ENCODE measurements around the gene TNFRSF11A. TPM values are rescaled to one million over a fixed set of nuclear protein-coding genes. Genes with fewer than 3 reads are reported as not detected.

The TNFRSF11A gene
- total RNA-seq, 2 donors from 2014 or later = 13.7 to 35.6 TPM

GRCh38 chr18:62400916-62401315, 75.8 kb downstream of the TNFRSF11A start:
- no peak overlapping the region for H3K27ac Mint-ChIP-seq
- Histone ChIP-seq H3K4me3 (ENCODE audit: low read length) (no peak overlapping the region), H3K4me1 (ENCODE audit: control insufficient read depth, insufficient read depth, low read length) (no peaks in the 10 kb centered on the region), H3K27me3 (ENCODE audit: control insufficient read depth, insufficient read depth, low read length, poor library complexity, severe bottlenecking) (no peaks in the 10 kb centered on the region), H3K9ac (ENCODE audit: extremely low read depth, low read length, poor library complexity, severe bottlenecking) (no peak overlapping the region), H3K27ac (ENCODE audit: low read depth, low read length) (no peak overlapping the region), H3K9me3 (ENCODE audit: control insufficient read depth, low read length) (peaks cover 7% of the 10 kb centered on the region), H3K36me3 (ENCODE audit: control insufficient read depth, insufficient read depth, low read length) (no peaks in the 10 kb centered on the region)
- H3K4me1 Mint-ChIP-seq = peaks cover 28% of the 10 kb centered on the region
- no peak for DNase-seq
- 77 to 96% methylated on average over 3 of the region's 3 CpGs for WGBS, 2 experiments (ENCODE audit: insufficient coverage in 1 of 2, insufficient read length in 1 of 2)
- H3K9me3 Mint-ChIP-seq = peaks cover 17% of the 10 kb centered on the region
- TF ChIP-seq, protein P1, sequence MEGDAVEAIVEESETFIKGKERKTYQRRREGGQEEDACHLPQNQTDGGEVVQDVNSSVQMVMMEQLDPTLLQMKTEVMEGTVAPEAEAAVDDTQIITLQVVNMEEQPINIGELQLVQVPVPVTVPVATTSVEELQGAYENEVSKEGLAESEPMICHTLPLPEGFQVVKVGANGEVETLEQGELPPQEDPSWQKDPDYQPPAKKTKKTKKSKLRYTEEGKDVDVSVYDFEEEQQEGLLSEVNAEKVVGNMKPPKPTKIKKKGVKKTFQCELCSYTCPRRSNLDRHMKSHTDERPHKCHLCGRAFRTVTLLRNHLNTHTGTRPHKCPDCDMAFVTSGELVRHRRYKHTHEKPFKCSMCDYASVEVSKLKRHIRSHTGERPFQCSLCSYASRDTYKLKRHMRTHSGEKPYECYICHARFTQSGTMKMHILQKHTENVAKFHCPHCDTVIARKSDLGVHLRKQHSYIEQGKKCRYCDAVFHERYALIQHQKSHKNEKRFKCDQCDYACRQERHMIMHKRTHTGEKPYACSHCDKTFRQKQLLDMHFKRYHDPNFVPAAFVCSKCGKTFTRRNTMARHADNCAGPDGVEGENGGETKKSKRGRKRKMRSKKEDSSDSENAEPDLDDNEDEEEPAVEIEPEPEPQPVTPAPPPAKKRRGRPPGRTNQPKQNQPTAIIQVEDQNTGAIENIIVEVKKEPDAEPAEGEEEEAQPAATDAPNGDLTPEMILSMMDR (conservative IDR thresholded peaks at IDR 0.05) = no peak
- no peak overlapping the region for H3K4me3 Mint-ChIP-seq
- no peaks in the 10 kb centered on the region for H3K36me3 Mint-ChIP-seq (ENCODE audit: low read depth)
- H3K27me3 Mint-ChIP-seq (ENCODE audit: insufficient read depth) = peaks cover 4% of the 10 kb centered on the region

- no peak overlapping the region for H3K27ac Mint-ChIP-seq
- no peak overlapping the region for H3K4me3 Mint-ChIP-seq
- Histone ChIP-seq H3K9me3 (ENCODE audit: control insufficient read depth, low read length) (peaks cover 7% of the 10 kb centered on the region), H3K36me3 (ENCODE audit: control insufficient read depth, insufficient read depth, low read length) (no peaks in the 10 kb centered on the region), H3K27me3 (ENCODE audit: control insufficient read depth, insufficient read depth, low read length, poor library complexity, severe bottlenecking) (no peaks in the 10 kb centered on the region), H3K4me3 (ENCODE audit: low read length) (no peak overlapping the region), H3K27ac (ENCODE audit: low read depth, low read length) (no peak overlapping the region), H3K9ac (ENCODE audit: extremely low read depth, low read length, poor library complexity, severe bottlenecking) (no peak overlapping the region), H3K4me1 (ENCODE audit: control insufficient read depth, insufficient read depth, low read length) (no peaks in the 10 kb centered on the region)
- no peaks in the 10 kb centered on the region for H3K36me3 Mint-ChIP-seq (ENCODE audit: low read depth)
- peaks cover 2% of the 10 kb centered on the region for H3K27me3 Mint-ChIP-seq (ENCODE audit: insufficient read depth)
- no peak for DNase-seq
- TF ChIP-seq, protein P1 (conservative IDR thresholded peaks at IDR 0.05) = peak; percentile 18
- 87 to 98% methylated on average over 4 to 6 of the region's 6 CpGs for WGBS, 2 experiments (ENCODE audit: insufficient coverage in 1 of 2, insufficient read length in 1 of 2)
- peaks cover 17% of the 10 kb centered on the region for H3K9me3 Mint-ChIP-seq
- H3K4me1 Mint-ChIP-seq = peaks cover 25% of the 10 kb centered on the region
Measured at GRCh38 chr18:62402342-62402948, 77.3 kb downstream of the TNFRSF11A start.

GRCh38 chr18:62403120-62403519, 78.0 kb downstream of the TNFRSF11A start:
- no peak overlapping the region for H3K4me3 ChIP-seq (ENCODE audit: low read length)
- no peak overlapping the region for H3K4me3 Mint-ChIP-seq
- 94% methylated on average over 3 of the region's 3 CpGs for WGBS, 2 experiments (ENCODE audit: insufficient coverage in 1 of 2, insufficient read length in 1 of 2)
- H3K27ac ChIP-seq (ENCODE audit: low read depth, low read length) = no peak overlapping the region
- H3K36me3 ChIP-seq (ENCODE audit: control insufficient read depth, insufficient read depth, low read length) = no peaks in the 10 kb centered on the region
- no peak overlapping the region for H3K27ac Mint-ChIP-seq
- no peaks in the 10 kb centered on the region for H3K36me3 Mint-ChIP-seq (ENCODE audit: low read depth)
- H3K9me3 Mint-ChIP-seq = peaks cover 17% of the 10 kb centered on the region
- no peaks in the 10 kb centered on the region for H3K4me1 ChIP-seq (ENCODE audit: control insufficient read depth, insufficient read depth, low read length)
- H3K27me3 ChIP-seq (ENCODE audit: control insufficient read depth, insufficient read depth, low read length, poor library complexity, severe bottlenecking) = no peaks in the 10 kb centered on the region
- DNase-seq = no peak
- no peak overlapping the region for H3K9ac ChIP-seq (ENCODE audit: extremely low read depth, low read length, poor library complexity, severe bottlenecking)
- peaks cover 2% of the 10 kb centered on the region for H3K27me3 Mint-ChIP-seq (ENCODE audit: insufficient read depth)
- H3K9me3 ChIP-seq (ENCODE audit: control insufficient read depth, low read length) = peaks cover 7% of the 10 kb centered on the region
- TF ChIP-seq, protein P1 (conservative IDR thresholded peaks at IDR 0.05) = no peak
- H3K4me1 Mint-ChIP-seq = peaks cover 18% of the 10 kb centered on the region

All from endodermal cell (in vitro differentiated cells).